SK-N-MC (cell line): ENCODE results near the gene DTNA.

Experiments
- EZH2 ChIP-seq: fragments of 200-600 bp; sonication (generic); IDR thresholded peaks from one replicate; pipeline ENCODE4 v1.6.1; 2017; ENCODE audit warnings: antibody characterized with exemption
- POLR2AphosphoS5 ChIP-seq: IDR thresholded peaks from 2 replicates; pipeline ENCODE4 v1.6.1; 2012; ENCODE audit warnings: mild to moderate bottlenecking, low read depth, low read length, borderline replicate concordance

DNA sequence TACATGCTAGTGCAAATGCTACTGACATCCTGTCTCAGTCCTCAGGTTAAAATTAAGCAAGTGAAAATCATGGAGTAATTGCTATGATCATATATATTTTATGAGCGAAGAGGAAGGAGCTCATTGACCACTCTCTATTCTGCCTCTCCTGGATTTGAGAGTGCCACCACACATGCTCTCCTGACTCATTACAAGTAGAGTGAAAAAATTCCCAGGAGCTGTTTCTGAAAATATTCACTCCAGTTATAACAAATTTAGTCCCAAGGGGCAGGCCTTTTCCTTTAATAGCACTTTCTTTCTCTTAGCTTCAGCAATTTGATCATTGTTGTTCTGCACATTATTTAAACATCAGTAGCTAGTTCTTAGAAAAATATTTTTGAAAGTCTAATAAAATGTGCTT lies 176.1 kb downstream of the DTNA start:
- TF ChIP-seq EZH2, result no peak
- TF ChIP-seq POLR2AphosphoS5, result no peak
